Measurements from ENCODE around the gene AKAP6.

The AKAP6 gene

GRCh38 chr14:32412103-32412502 is 83.0 kb downstream of the AKAP6 start:
- no peak for DNase-seq

GRCh38 chr14:32412532-32412931 is 83.4 kb downstream of the AKAP6 start:
- no peak for DNase-seq

- no peak for DNase-seq
Observed at GRCh38 chr14:32413967-32414640, 85.0 kb downstream of the AKAP6 start.

- no peak for DNase-seq
Observed at GRCh38 chr14:32414808-32415255, 85.7 kb downstream of the AKAP6 start.

GRCh38 chr14:32417956-32418552 is 89.0 kb downstream of the AKAP6 start:
- DNase-seq: peak; percentile 14

- no peak for DNase-seq
Observed at GRCh38 chr14:32419429-32419828, 90.3 kb downstream of the AKAP6 start.

- no peak for DNase-seq
Observed at GRCh38 chr14:32421781-32422180, 92.7 kb downstream of the AKAP6 start.

GRCh38 chr14:32422440-32422839 is 93.3 kb downstream of the AKAP6 start:
- no peak for DNase-seq

GRCh38 chr14:32426028-32426427 is 96.9 kb downstream of the AKAP6 start:
- peak; percentile 31 for DNase-seq

- DNase-seq: peak; percentile 20
Observed at GRCh38 chr14:32426586-32427388, 97.7 kb downstream of the AKAP6 start.

- no peak for DNase-seq
Observed at GRCh38 chr14:32427726-32428528, 98.8 kb downstream of the AKAP6 start.

- DNase-seq: no peak
Observed at GRCh38 chr14:32428875-32429274, 99.8 kb downstream of the AKAP6 start.

GRCh38 chr14:32430326-32430725 is 101.2 kb downstream of the AKAP6 start:
- DNase-seq: no peak

- no peak for DNase-seq
Observed at GRCh38 chr14:32432813-32433538, 103.9 kb downstream of the AKAP6 start.

- no peak for DNase-seq
Observed at GRCh38 chr14:32434180-32434579, 105.1 kb downstream of the AKAP6 start.

- no peak for DNase-seq
Observed at GRCh38 chr14:32434880-32435279, 105.8 kb downstream of the AKAP6 start.

GRCh38 chr14:32435411-32435810 is 106.3 kb downstream of the AKAP6 start:
- DNase-seq: no peak

GRCh38 chr14:32436993-32437392 is 107.9 kb downstream of the AKAP6 start:
- DNase-seq: no peak

- DNase-seq: no peak
Observed at GRCh38 chr14:32438517-32438916, 109.4 kb downstream of the AKAP6 start.

- DNase-seq: no peak
Observed at GRCh38 chr14:32443890-32444661, 115.0 kb downstream of the AKAP6 start.

GRCh38 chr14:32447371-32447770 is 118.3 kb downstream of the AKAP6 start:
- no peak for DNase-seq

GRCh38 chr14:32449648-32450047 is 120.5 kb downstream of the AKAP6 start:
- DNase-seq: no peak
